Cardiac septum (tissue), 1 donor: ENCODE data around the gene TENM3. TPM values are rescaled to one million over a fixed set of nuclear protein-coding genes. Genes with fewer than 3 reads are reported as not detected.

ENCODE experiments used
- DNase-seq: peaks from one replicate; pipeline ENCODE4 v3.0.0-alpha.2; 2020; ENCODE audit warnings: low spot score
- intact Hi-C: fragments of 100-400 bp; cut with DNase I; formaldehyde crosslinking; loops from one replicate; pipeline ENCODE4 v1.14.0; 2022
- total RNA-seq: library from RNA; stranded (reverse); fragmentation: NEBNext Ultra II Directional; extraction: Animal tissue kit (Norgen Biotek cat#: 25700); gene quantifications from one replicate; pipeline ENCODE4 v1.2.1, GENCODE V29; 2021
- donor health status: DM: no; HTN: no; CAD: no.

Gene TENM3
- total RNA-seq, 1 donor from 2014 or later = 3.9 TPM

- intact Hi-C loops = no loop called here
- DNase-seq = no peak
Observed at GRCh38 chr4:182768838-182769237, 525.6 kb downstream of the TENM3 start.

GRCh38 chr4:182770259-182770995 lies 527.2 kb downstream of the TENM3 start:
- intact Hi-C loops = no loop called here
- DNase-seq = no peak

- DNase-seq = no peak
- intact Hi-C loops = no loop called here
Observed at GRCh38 chr4:182770996-182771514, 527.9 kb downstream of the TENM3 start.

GRCh38 chr4:182775075-182775474 lies 531.9 kb downstream of the TENM3 start:
- no peak for DNase-seq
- intact Hi-C loops = no loop called here

GRCh38 chr4:182776376-182777105 lies 533.3 kb downstream of the TENM3 start:
- no peak for DNase-seq
- intact Hi-C loops = no loop called here

- intact Hi-C loops = no loop called here
- no peak for DNase-seq
Observed at GRCh38 chr4:182778222-182778982, 535.2 kb downstream of the TENM3 start.

GRCh38 chr4:182786991-182787390 lies 543.8 kb downstream of the TENM3 start:
- no peak for DNase-seq

GRCh38 chr4:182788201-182788600 lies 545.0 kb downstream of the TENM3 start:
- intact Hi-C loops = no loop called here
- no peak for DNase-seq

More at GRCh38 chr4:182786991-182787390, 543.8 kb downstream of the TENM3 start:
- intact Hi-C loops = no loop called here

- intact Hi-C loops = no loop called here
- DNase-seq = no peak
Observed at GRCh38 chr4:182789529-182789928, 546.3 kb downstream of the TENM3 start.

- no peak for DNase-seq
- intact Hi-C loops = no loop called here
Observed at GRCh38 chr4:182795446-182796238, 552.4 kb downstream of the TENM3 start.

GRCh38 chr4:182799515-182800215 lies 556.5 kb downstream of the TENM3 start:
- intact Hi-C loops = loop anchor here (10.0 kb wide), 1 partner anchor 1655 kb away; no protein-coding TSS in a partner anchor
- no peak for DNase-seq

- intact Hi-C loops = loop anchor here (10.0 kb wide), 1 partner anchor 1655 kb away; no protein-coding TSS in a partner anchor
- no peak for DNase-seq
Observed at GRCh38 chr4:182800216-182800515, 557.0 kb downstream of the TENM3 start.

- DNase-seq = no peak
- intact Hi-C loops = loop anchor here (10.0 kb wide), 1 partner anchor 1657 kb away; no protein-coding TSS in a partner anchor
Observed at GRCh38 chr4:182801636-182802035, 558.4 kb downstream of the TENM3 start.

GRCh38 chr4:182802621-182803020 lies 559.4 kb downstream of the TENM3 start:
- DNase-seq = no peak
- intact Hi-C loops = loop anchor here (10.0 kb wide), 1 partner anchor 1658 kb away; no protein-coding TSS in a partner anchor

GRCh38 chr4:182803235-182803634 lies 560.0 kb downstream of the TENM3 start:
- DNase-seq = no peak

GRCh38 chr4:182804131-182804530 lies 560.9 kb downstream of the TENM3 start:
- no peak for DNase-seq
- intact Hi-C loops = loop anchor here (10.0 kb wide), 1 partner anchor 1659 kb away; no protein-coding TSS in a partner anchor

More at GRCh38 chr4:182803235-182803634, 560.0 kb downstream of the TENM3 start:
- intact Hi-C loops = loop anchor here (10.0 kb wide), 1 partner anchor 1658 kb away; no protein-coding TSS in a partner anchor

GRCh38 chr4:182805321-182805720 lies 562.1 kb downstream of the TENM3 start:
- intact Hi-C loops = loop anchor here (10.0 kb wide), 1 partner anchor 1661 kb away; no protein-coding TSS in a partner anchor
- no peak for DNase-seq

GRCh38 chr4:182805750-182806149 lies 562.5 kb downstream of the TENM3 start:
- intact Hi-C loops = loop anchor here (2.0 to 10.0 kb wide), 2 partner anchors 327 to 1661 kb away; no protein-coding TSS in a partner anchor
- no peak for DNase-seq
